ENCODE data around the gene MYO7A.

MYO7A gene

DNA sequence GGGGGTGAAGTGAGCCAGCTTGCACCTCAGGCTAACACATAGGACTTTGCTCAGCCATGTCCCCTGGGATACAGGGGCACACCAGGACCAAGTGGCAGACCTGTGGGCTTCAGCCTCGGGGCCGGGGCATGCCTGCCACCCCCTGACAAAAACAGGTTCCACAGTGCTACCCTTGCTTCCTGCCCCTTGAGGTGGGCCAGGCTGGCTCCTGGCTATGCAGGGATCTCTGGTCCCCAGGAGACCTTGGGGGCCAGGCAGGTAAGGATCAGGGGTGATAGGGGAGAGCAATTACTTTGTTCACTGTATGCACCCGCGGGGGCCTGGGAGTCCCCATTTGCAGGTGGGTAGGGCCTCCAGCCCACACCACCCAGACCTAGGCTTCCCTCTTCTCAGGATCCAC, 2.4 kb upstream of the MYO7A start:
- DNase-seq (ENCODE audit: low spot score) = no peak
- in situ Hi-C loops (cut with MboI; ENCODE audit: low sequenced_read_pairs, unreplicated experiment) = no loop called here
- TF ChIP-seq, protein P1, sequence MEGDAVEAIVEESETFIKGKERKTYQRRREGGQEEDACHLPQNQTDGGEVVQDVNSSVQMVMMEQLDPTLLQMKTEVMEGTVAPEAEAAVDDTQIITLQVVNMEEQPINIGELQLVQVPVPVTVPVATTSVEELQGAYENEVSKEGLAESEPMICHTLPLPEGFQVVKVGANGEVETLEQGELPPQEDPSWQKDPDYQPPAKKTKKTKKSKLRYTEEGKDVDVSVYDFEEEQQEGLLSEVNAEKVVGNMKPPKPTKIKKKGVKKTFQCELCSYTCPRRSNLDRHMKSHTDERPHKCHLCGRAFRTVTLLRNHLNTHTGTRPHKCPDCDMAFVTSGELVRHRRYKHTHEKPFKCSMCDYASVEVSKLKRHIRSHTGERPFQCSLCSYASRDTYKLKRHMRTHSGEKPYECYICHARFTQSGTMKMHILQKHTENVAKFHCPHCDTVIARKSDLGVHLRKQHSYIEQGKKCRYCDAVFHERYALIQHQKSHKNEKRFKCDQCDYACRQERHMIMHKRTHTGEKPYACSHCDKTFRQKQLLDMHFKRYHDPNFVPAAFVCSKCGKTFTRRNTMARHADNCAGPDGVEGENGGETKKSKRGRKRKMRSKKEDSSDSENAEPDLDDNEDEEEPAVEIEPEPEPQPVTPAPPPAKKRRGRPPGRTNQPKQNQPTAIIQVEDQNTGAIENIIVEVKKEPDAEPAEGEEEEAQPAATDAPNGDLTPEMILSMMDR (IDR thresholded peaks at IDR 0.05; ENCODE audit: borderline replicate concordance, control extremely low read depth, extremely low read depth, insufficient read depth, missing control alignments) = no peak

DNA sequence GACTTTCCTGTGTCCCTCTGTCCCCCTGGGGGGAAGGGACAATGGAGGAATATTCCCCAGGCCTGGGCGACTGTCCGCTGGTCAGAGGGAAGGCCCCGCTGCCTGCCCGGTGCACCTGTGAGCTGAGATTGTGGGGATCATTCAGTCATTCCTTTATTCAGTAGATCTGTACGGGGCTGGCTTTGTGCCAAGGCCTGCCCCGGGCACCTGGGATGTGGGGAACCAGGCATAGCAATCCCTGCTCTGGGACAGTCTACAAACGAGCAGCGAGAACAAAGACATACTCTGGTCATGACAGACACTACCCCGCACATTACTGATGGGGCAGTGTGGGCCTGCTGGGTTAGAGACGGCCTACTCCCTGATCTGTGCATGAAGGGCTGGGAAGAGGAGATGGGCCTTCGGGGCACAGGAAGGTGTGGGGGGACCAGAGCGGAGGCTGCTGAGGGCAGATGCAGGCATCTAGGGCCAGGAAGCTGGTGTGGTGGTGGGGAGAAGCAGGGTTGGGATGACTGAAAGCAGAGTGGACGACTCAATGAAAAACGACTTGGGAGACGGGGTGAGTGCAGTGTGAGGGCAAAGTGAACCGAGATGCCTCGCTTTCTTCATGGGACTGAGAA, 1.8 kb upstream of the MYO7A start:
- TF ChIP-seq, protein P1 (IDR thresholded peaks at IDR 0.05; ENCODE audit: borderline replicate concordance, control extremely low read depth, extremely low read depth, insufficient read depth, missing control alignments) = no peak
- no peak for DNase-seq (ENCODE audit: low spot score)
- in situ Hi-C loops (cut with MboI; ENCODE audit: low sequenced_read_pairs, unreplicated experiment) = no loop called here

DNA sequence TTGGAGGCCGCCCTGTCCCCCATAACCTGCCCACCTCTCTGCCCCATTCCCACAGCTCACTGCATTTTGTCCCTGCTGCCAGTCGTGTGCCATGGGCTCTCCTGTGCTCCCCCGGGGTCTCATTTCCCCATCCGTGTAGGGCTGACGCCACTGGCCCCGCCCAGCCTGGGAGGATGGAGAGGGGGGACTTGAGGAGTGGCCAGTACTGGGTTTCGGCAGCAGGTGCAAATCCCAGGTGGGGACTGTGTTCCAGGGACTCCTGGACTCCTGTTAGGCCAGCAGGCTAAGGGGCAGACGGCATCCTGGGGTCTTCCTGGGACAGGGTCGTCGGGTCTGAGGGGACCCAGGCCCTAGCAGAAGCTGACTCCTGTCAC, 1.2 kb upstream of the MYO7A start:
- no peak for DNase-seq (ENCODE audit: low spot score)
- TF ChIP-seq, protein P1 (IDR thresholded peaks at IDR 0.05; ENCODE audit: borderline replicate concordance, control extremely low read depth, extremely low read depth, insufficient read depth, missing control alignments) = no peak
- in situ Hi-C loops (cut with MboI; ENCODE audit: low sequenced_read_pairs, unreplicated experiment) = no loop called here

DNA sequence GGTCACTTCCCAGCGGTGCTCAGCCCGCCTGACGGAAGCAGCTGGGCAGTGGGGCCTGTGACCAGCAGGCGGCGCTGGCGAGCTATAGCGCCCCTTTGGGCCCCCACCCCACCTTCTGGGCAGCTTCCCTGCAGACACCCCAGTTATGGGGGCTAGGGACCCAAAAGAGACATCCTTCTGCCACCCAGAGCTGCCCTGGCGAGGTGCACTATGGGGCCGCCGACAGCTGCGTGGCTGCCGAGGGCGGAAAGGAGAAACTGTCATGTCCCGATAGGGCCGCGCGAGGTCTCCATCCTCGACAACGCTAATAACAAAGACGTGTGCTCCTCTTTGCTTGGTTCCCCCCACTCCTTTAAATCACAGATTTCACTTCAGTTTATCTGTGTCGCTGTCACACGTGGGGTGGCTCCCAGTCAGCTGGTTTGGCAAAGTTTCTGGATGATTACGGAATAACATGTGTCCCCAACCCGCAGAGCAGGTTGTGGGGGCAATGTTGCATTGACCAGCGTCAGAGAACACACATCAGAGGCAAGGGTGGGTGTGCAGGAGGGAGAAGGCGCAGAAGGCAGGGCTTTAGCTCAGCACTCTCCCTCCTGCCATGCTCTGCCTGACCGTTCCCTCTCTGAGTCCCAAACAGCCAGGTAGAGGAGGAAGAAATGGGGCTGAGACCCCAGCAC, 673 bp upstream of the MYO7A start:
- in situ Hi-C loops (cut with MboI; ENCODE audit: low sequenced_read_pairs, unreplicated experiment) = no loop called here
- TF ChIP-seq, protein P1 (IDR thresholded peaks at IDR 0.05; ENCODE audit: borderline replicate concordance, control extremely low read depth, extremely low read depth, insufficient read depth, missing control alignments) = peak; percentile 92
- peak; percentile 87 for DNase-seq (ENCODE audit: low spot score)

DNA sequence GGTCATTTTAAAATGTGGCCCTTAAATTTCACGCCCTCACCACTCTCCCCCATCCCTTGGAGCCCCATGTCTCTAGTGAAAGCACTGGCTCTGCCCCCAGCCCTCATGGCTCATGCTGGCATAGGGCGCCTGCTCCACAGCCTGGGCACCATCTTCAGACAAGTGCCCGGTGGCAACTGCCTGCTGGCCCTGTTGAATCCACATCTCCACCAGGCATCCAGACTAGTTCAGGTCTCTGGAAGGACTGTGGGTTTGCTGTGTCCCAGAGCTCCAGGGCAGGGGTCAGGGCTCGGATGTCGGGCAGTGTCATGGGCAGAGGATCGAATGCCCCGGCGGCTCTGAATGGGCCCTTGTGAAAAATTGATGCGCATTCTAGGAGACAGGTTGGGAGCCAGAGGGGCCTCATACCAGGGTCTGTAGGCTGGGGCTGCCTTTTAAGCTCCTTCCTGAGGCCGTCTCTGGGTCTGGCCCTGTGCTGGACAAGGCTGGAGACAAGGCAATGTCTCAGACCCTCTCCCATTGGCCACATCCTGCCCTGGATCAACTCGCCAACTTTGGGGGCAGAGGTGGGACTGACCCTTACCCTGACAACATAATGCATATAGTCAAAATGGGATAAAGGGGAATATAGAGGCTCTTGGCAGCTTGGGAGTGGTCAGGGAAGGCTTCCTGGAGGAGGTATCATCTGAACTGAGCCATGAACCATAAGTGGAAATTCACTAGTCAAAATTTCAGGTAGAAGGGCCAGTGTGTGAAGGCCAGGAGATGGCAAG, 1.2 kb downstream of the MYO7A start:
- in situ Hi-C loops (cut with MboI; ENCODE audit: low sequenced_read_pairs, unreplicated experiment) = no loop called here
- no peak for DNase-seq (ENCODE audit: low spot score)
- TF ChIP-seq, protein P1 (IDR thresholded peaks at IDR 0.05; ENCODE audit: borderline replicate concordance, control extremely low read depth, extremely low read depth, insufficient read depth, missing control alignments) = no peak

DNA sequence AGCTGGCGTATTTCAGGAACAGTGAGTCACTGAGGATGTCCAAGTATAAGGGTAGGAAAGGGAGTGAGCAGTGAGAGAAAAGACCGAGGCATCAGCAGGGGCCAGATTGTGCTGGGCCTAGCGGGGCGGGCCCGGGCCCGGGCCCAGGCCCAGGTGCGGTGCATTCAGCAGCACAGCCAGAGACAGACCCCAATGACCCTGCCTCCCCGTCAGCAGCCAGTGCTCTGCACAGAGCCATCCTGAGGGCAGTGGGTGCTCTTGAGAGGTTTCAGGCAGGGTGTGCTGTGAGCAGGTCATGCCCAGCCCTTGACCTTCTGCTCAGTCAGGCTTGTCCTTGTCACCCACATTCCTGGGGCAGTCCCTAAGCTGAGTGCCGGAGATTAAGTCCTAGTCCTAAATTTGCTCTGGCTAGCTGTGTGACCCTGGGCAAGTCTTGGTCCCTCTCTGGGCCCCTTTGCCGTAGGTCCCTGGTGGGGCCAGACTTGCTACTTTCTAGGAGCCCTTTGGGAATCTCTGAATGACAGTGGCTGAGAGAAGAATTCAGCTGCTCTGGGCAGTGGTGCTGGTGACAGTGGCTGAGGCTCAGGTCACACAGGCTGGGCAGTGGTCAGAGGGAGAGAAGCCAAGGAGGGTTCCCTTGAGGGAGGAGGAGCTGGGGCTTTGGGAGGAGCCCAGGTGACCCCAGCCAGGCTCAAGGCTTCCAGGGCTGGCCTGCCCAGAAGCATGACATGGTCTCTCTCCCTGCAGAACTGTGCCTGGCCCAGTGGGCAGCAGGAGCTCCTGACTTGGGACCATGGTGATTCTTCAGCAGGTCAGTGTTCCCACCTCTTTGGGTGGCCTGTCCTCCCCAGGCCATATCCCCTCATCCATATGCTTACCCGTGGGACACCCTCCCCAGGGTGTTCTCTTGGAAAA, 2.1 kb downstream of the MYO7A start:
- TF ChIP-seq, protein P1 (IDR thresholded peaks at IDR 0.05; ENCODE audit: borderline replicate concordance, control extremely low read depth, extremely low read depth, insufficient read depth, missing control alignments) = no peak
- no peak for DNase-seq (ENCODE audit: low spot score)
- in situ Hi-C loops (cut with MboI; ENCODE audit: low sequenced_read_pairs, unreplicated experiment) = no loop called here
